HCT116 (cell line): Measurements from ENCODE around the gene DNAJC9. TPM values are rescaled to one million over a fixed set of nuclear protein-coding genes. Genes with fewer than 3 reads are reported as not detected.

Experiments
- ATAC-seq: fragments of 200-7000 bp; cut with Tn5 transposase; 2 replicates; pipeline ENCODE4 v1.9.1; 2020; ENCODE audit warnings: mild to moderate bottlenecking, moderate library complexity
- BruUV-seq: library from RNA; stranded (reverse); fragments of 400-500 nt; replicated peaks from 2 replicates; lab custom pipeline; 2021; lab: Mats Ljungman, UMichigan
- CTCF ChIA-PET: fragments of 300-600 bp; sonication (Branson Sonifier 250); formaldehyde crosslinking; loops from one replicate; lab custom pipeline; 2021; ENCODE audit warnings: antibody characterized with exemption; lab: Charles Lee
- POLR2A ChIA-PET: fragments of 300-600, 350-600 bp; sonication (Branson Sonifier 250); formaldehyde crosslinking; loops from one replicate; lab custom pipeline; 2021; ENCODE audit warnings: antibody characterized with exemption; lab: Charles Lee
- RAD21 ChIA-PET, 2 experiments: fragments of 300-600 bp; sonication (Branson Sonifier 250); formaldehyde crosslinking; loops; one replicate each; lab custom pipeline; 2023; ENCODE audit warnings: low total read pairs in 2 of 2; ENCODE audit not compliant: uncharacterized antibody in 2 of 2, unreplicated experiment in 2 of 2, low non-redundant PET in 1 of 2; lab: Charles Lee
- DNase-seq: peaks from one replicate; pipeline ENCODE4 v3.0.0-alpha.2; 2010; ENCODE audit warnings: low read depth, low spot score
- H2AFZ ChIP-seq: fragments of 200-600 bp; shearing (Covaris generic), sonication (generic); 2 replicates; pipeline ENCODE4 v1.6.1; 2017; ENCODE audit warnings: low read depth, mixed run types, mixed read lengths, antibody characterized with exemption, low read length; ENCODE audit not compliant: poor library complexity, severe bottlenecking
- H3K27ac ChIP-seq: 2 replicates; pipeline ENCODE4 v1.5.1; 2012; ENCODE audit warnings: low read depth, low read length
- H3K27me3 ChIP-seq: fragments of 200-600 bp; sonication (generic); 2 replicates; pipeline ENCODE4 v1.6.1; 2016; ENCODE audit warnings: mixed run types, low read length, mixed read lengths; ENCODE audit not compliant: insufficient read depth
- H3K36me3 ChIP-seq, 2 experiments: fragments of 200-500 bp in 1 of 2; fragments of 200-600 bp in 1 of 2; sonication (Bioruptor generic) in 1 of 2; sonication (generic) in 1 of 2; 2 replicates each; pipeline versions ENCODE4 v1.5.1 to v1.6.1; 2014 to 2016; ENCODE audit warnings: low read length in 2 of 2, inconsistent platforms in 1 of 2, mixed read lengths in 1 of 2, mixed run types in 1 of 2; ENCODE audit not compliant: insufficient read depth in 2 of 2, control insufficient read depth in 1 of 2
- H3K4me1 ChIP-seq, 2 experiments: fragments of 200-600 bp in 1 of 2; sonication (generic) in 1 of 2; 2 replicates each; pipeline versions ENCODE4 v1.5.1 to v1.6.1; 2012 to 2017; ENCODE audit warnings: low read length in 2 of 2, inconsistent platforms in 1 of 2, mild to moderate bottlenecking in 1 of 2, mixed read lengths in 1 of 2, mixed run types in 1 of 2, moderate library complexity in 1 of 2; ENCODE audit not compliant: insufficient read depth in 2 of 2, control insufficient read depth in 1 of 2
- H3K4me2 ChIP-seq: fragments of 200-600 bp; sonication (generic); 2 replicates; pipeline ENCODE4 v1.6.1; 2017; ENCODE audit warnings: mixed run types, low read length, mixed read lengths
- H3K4me3 ChIP-seq, 2 experiments: fragments of 200-600 bp in 1 of 2; sonication (generic) in 1 of 2; replicated peaks in 1 of 2; 2 replicates each; pipeline ENCODE4 v1.5.1; 2011 to 2016; ENCODE audit warnings: low read length in 2 of 2, control low read depth in 1 of 2, low read depth in 1 of 2, mild to moderate bottlenecking in 1 of 2, mixed read lengths in 1 of 2, mixed run types in 1 of 2
- H3K79me2 ChIP-seq: fragments of 200-600 bp; sonication (generic); 2 replicates; pipeline ENCODE4 v1.6.1; 2017; ENCODE audit warnings: mild to moderate bottlenecking, mixed run types, low read length, moderate library complexity, mixed read lengths; ENCODE audit not compliant: insufficient read depth
- H3K9ac ChIP-seq: fragments of 200-600 bp; sonication (generic); 2 replicates; pipeline ENCODE4 v1.6.1; 2016; ENCODE audit warnings: low read length, mixed read lengths
- H3K9me2 ChIP-seq: fragments of 200-600 bp; sonication (generic), shearing (Covaris generic); 2 replicates; pipeline ENCODE4 v1.6.1; 2017; ENCODE audit warnings: mixed run types, mild to moderate bottlenecking, moderate library complexity; ENCODE audit not compliant: insufficient read depth
- H3K9me3 ChIP-seq, 2 experiments: fragments of 200-500 bp in 1 of 2; fragments of 200-600 bp in 1 of 2; sonication (Bioruptor generic) in 1 of 2; sonication (generic) in 1 of 2; 2 replicates each; pipeline ENCODE4 v1.6.1; 2014 to 2017; ENCODE audit warnings: low read length in 2 of 2, mixed read lengths in 2 of 2, inconsistent platforms in 1 of 2, low read depth in 1 of 2, mild to moderate bottlenecking in 1 of 2, mixed run types in 1 of 2, moderate library complexity in 1 of 2; ENCODE audit not compliant: control insufficient read depth in 1 of 2, insufficient read depth in 1 of 2
- H4K20me1 ChIP-seq: fragments of 200-600 bp; sonication (generic), shearing (Covaris generic); 2 replicates; pipeline ENCODE4 v1.6.1; 2017; ENCODE audit warnings: mixed run types, mild to moderate bottlenecking, moderate library complexity; ENCODE audit not compliant: insufficient read depth
- ATF3 ChIP-seq: IDR thresholded peaks from 2 replicates; pipeline ENCODE4 v1.6.1; 2012
- CBX3 ChIP-seq: IDR thresholded peaks from 2 replicates; pipeline ENCODE4 v1.6.1; 2012; ENCODE audit warnings: low read depth
- CEBPB ChIP-seq: IDR thresholded peaks from 2 replicates; pipeline ENCODE4 v1.6.1; 2012; ENCODE audit warnings: low read depth
- EGR1 ChIP-seq: IDR thresholded peaks from 2 replicates; pipeline ENCODE4 v1.6.1; 2012; ENCODE audit warnings: low read depth
- ELF1 ChIP-seq: IDR thresholded peaks from 2 replicates; pipeline ENCODE4 v1.6.1; 2012; ENCODE audit warnings: low read depth, borderline replicate concordance
- FOSL1 ChIP-seq: IDR thresholded peaks from 2 replicates; pipeline ENCODE4 v1.6.1; 2012; ENCODE audit warnings: low read depth
- JUND ChIP-seq: IDR thresholded peaks from 2 replicates; pipeline ENCODE4 v1.6.1; 2012
- MAX ChIP-seq: IDR thresholded peaks from 2 replicates; pipeline ENCODE4 v1.6.1; 2012
- POLR2A ChIP-seq: IDR thresholded peaks from 2 replicates; pipeline ENCODE4 v1.7.0; 2011; ENCODE audit warnings: borderline replicate concordance; ENCODE audit not compliant: insufficient read depth, insufficient read length; ENCODE audit errors: extremely low read depth
- POLR2AphosphoS5 ChIP-seq: IDR thresholded peaks from 2 replicates; pipeline ENCODE4 v1.6.1; 2011; ENCODE audit warnings: mild to moderate bottlenecking, low read depth, low read length, moderate library complexity
- RAD21 ChIP-seq: IDR thresholded peaks from 2 replicates; pipeline ENCODE4 v1.6.1; 2012; ENCODE audit warnings: low read depth, mild to moderate bottlenecking
- REST ChIP-seq: IDR thresholded peaks from 2 replicates; pipeline ENCODE4 v1.6.1; 2012; ENCODE audit warnings: low read depth
- SRF ChIP-seq: IDR thresholded peaks from 2 replicates; pipeline ENCODE4 v1.6.1; 2012; ENCODE audit warnings: low read depth
- TCF7L2 ChIP-seq: IDR thresholded peaks from 2 replicates; pipeline ENCODE4 v1.7.0; 2011; ENCODE audit warnings: borderline replicate concordance, inconsistent platforms; ENCODE audit not compliant: insufficient read depth, insufficient read length; ENCODE audit errors: extremely low read depth
- YY1 ChIP-seq: IDR thresholded peaks from 2 replicates; pipeline ENCODE4 v1.6.1; 2011; ENCODE audit warnings: low read length, low read depth, moderate library complexity, mild to moderate bottlenecking; ENCODE audit not compliant: insufficient replicate concordance; ENCODE audit errors: extremely low read depth
- ZFX ChIP-seq: fragments of 450-650 bp; IDR thresholded peaks from 2 replicates; pipeline ENCODE4 v1.6.1; 2017
- intact Hi-C: fragments of 100-400 bp; cut with micrococcal nuclease; formaldehyde crosslinking; loops from 2 replicates; pipeline ENCODE4 v1.10.0; 2022
- total RNA-seq: library from RNA; stranded (reverse); gene quantifications from one replicate; pipeline ENCODE4 v1.2.1, GENCODE V29; 2021; ENCODE audit not compliant: unreplicated experiment

DNAJC9 gene
- total RNA-seq, 1 experiment from 2014 or later, result 40.3 TPM

- CTCF ChIA-PET, result no interaction called here
- no TSS peak for BruUV-seq
- no peaks in the 10 kb centered on the region; the same call in 1 of the 2 replicates for H4K20me1 ChIP-seq
- TF ChIP-seq ATF3 (no peak), SRF (no peak), TCF7L2 (no peak), CBX3 (no peak), REST (no peak), FOSL1 (no peak), EGR1 (no peak), ELF1 (no peak), ZFX (no peak), JUND (no peak), YY1 (no peak), POLR2AphosphoS5 (no peak), RAD21 (no peak), POLR2A (no peak), CEBPB (no peak), MAX (no peak)
- TF ChIP-seq, all 23 proteins: peak for 0
- Histone ChIP-seq H3K27ac (no peak overlapping the region), H3K36me3 (peaks cover 2 to 4% of the 10 kb centered on the region in 2 experiments; a peak in 2 of 4 replicates), H3K27me3 (no peaks in the 10 kb centered on the region), H3K9me2 (no peaks in the 10 kb centered on the region), H3K9me3 (no peaks in the 10 kb centered on the region), H3K79me2 (no peaks in the 10 kb centered on the region), H2AFZ (no peak overlapping the region), H3K4me3 (no peak overlapping the region), H3K4me2 (no peak overlapping the region), H3K9ac (no peak overlapping the region), H3K4me1 (no peaks in the 10 kb centered on the region)
- ChIA-PET POLR2A (no interaction called here), RAD21 (no interaction called here)
- DNase-seq (no peak), ATAC-seq (no peak)
- intact Hi-C loops, result no loop called here
These were observed 18.8 kb downstream of the DNAJC9 start for GRCh38 chr10:73228247-73228646.
